Measurements from ENCODE around the gene DNM3.
A peak's percentile ranks its signal among the peaks of the same experiment; 100 is the strongest.

DNM3 gene

DNA sequence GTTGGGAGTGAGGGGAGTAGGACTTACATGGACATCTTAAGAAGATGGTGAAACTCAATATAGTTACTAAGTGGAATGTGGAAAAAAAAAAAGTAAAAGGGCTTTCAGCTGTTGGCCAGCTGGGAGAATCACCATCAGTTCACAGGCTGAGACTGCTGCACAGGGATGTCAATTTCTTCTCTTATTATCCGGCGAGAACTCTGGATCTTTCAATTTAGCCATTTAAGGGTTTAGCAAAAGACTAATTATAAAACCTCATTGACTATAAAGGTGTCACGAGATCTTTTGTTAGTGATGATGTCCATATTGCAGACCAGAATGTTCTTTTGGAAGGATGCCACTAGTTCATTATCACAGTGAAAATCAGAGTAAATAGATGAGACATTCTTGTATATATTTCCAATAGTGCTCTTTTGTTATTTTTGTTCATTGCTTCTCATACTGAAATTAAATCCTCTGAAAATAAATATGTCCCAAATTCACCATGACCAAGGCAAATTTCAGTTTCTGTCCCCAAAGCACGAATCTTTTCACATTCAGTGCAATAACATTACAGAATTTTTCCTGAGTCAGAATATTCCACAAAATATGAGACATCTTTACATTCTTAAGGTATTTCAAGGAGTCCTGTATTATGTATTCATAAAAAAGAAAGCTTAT, 266.1 kb downstream of the DNM3 start:
- DNase-seq (ENCODE audit: low spot score) = no peak

DNA sequence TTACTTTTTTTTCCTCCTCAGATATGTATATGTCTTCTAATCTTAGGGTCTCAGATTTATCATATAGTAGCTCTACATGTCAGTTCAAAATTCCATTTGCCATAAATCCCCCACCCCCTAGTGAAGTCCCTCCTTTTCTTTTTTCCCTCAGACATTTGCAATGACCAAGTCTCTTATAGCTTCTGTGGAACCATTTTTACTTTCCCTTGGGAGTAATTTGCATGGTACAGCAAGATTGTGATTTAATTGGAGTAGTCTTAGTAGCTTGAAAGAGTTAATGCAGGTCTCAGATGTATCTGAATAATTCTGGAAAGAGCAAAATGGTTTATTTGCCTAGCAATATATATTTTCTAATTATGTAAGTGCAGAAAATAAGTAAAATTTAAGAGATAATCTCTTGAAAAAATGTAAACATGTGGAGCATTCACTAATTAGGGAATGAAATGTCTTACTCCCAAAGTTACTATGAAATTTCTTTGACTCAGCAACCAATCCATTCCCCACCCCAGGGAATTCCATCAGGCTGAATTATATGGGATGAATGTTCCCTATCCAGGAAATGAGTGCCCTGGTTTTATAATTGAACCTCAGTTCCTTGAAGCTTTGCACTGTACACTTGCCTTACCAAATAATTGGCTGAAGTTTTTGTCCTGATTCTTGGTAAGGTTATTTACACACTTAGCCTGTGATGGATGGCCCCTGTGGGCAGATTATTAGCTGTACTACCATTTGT, 267.0 kb downstream of the DNM3 start:
- peak; percentile 7 for DNase-seq (ENCODE audit: low spot score)

DNA sequence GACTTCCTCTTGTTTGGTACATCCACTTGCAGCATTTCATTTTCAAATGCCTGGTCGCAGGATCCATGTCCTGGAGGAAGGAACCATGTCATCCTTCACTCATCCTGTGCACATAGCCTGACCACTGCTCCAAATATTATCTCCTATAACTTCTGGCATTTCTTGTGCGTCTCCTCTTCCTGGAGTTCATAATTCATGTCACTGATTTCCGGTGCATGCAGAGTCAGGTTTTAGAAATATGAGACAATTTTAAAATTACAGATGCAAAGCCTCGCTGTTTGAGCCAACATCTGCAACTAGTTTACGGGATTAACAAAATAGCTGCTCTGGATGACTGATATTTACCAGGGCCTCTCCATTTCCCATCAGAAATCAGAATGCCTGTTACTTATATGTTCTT, 268.1 kb downstream of the DNM3 start:
- no peak for DNase-seq (ENCODE audit: low spot score)

DNA sequence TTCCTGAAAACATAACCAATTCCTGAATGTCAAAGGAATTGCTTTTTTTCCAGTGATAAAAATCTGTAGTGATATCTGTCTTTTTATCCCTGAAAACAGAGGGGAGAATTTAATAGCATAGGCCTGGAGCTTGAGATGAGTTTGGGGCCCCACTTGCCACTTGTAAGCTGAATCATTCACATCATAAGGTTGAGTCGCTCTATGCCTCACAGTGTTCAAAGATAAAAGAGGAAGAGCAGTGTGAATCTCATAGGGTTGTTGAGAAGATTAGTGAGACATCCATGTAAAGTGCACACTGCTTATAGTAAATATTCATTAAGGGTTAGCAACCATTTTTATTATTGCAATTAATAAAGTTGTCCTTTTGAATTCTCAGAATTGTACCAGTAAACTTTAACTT, 271.3 kb downstream of the DNM3 start:
- DNase-seq (ENCODE audit: low spot score) = no peak

DNA sequence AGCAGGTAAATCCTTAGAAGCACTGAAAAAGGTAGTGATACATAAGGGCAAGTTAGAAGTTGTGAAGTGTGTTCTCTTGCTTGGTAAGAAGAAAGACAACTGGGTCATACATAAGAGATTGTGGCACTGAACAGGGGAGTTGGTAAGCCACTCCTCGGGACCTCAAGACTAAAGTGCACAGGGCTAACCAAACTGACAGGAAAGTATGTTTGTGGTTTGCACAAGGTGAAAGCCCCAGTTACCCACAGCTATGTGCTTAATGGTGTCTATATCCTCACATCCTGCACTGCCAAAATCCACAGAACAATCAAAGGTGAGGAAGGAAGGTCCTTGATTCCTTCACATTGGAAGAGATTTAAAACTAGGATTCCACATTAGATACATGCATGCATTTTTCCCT, 276.5 kb downstream of the DNM3 start:
- DNase-seq (ENCODE audit: low spot score) = no peak

DNA sequence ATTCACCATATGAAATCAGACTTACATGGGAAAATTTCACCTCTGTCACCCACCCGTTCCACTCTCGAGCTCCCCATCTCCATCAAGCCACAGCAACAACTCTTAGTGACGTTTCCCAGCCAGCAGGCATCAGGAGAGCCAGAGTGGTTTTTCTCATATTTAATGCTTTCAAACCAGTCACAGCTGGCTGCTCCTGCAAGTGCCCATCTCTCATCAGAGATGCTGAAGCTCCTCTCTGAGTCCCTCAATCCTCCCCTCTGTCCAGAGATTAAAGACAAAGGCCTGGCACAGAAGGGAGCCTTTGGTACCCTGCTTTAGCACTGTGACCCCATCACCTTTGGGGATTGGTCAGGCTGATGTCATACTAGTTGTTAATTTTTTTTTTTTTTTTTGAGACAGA, 277.3 kb downstream of the DNM3 start:
- DNase-seq (ENCODE audit: low spot score) = no peak

DNA sequence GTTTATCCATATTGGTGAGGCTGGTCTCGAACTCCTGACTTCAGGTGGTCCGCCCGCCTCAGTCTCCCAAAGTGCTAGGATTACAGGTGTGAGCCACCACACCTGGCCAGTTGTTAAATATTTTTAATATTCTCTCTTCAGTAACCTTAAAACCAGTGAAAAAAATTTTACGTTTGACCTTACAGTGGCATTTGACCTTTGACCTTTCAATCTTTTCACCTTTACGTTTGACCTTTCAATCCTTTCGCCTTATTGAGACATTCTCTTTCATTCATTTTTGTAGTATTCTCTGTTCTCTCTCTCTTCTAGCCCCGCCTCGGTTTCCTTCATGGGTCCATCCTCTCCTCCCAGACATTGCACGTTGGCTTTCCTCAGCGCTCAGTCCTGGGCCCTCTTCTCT, 277.9 kb downstream of the DNM3 start:
- DNase-seq (ENCODE audit: low spot score) = no peak

DNA sequence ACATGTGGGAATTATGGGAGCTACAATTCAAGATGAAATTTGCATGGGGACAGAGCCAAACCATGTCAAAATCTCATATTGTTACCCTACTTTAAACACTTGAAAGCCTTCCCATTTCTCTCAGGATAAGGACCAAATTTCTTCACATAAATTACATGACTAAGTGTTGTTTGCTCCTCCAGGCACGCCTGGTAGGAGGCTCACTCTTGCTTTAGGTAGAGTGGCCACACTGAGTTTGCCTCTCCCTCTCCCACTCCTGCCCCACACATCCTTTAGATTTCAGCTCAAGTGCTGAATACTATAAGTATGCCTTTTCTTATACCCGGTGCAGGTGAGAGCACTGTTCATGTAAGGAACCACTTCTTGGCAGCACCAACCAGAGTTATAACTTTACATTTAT, 279.1 kb downstream of the DNM3 start:
- no peak for DNase-seq (ENCODE audit: low spot score)

DNA sequence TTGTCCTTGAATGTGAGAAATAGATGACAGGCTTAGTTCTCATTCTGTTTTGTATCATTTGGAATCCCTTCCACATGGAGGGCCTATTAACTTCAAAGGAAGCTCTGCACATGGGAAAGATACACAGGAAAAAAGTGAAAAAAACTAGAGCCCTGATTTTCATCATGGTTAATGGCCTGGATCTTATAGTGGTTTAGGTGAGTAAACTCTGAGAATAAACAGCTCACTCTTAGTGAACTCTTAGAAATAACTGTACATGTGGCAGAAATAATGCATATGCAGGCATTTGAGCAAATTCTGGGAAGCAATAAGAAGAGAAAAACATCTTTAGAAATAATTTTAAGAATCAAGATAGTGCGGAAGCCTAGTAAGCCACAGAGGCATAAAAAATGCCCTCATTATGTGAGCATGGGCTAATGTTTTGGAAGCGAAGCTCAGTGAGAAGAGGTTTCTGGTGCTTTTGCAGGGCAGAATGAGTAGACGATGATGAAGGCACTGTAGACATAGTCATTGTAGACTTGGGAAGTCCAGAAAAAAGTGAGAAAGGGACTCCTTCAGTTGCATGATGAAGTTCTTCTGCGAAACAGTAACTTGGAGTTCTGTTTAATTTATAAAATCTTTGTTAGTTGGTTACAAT, 279.9 kb downstream of the DNM3 start:
- DNase-seq (ENCODE audit: low spot score) = no peak

DNA sequence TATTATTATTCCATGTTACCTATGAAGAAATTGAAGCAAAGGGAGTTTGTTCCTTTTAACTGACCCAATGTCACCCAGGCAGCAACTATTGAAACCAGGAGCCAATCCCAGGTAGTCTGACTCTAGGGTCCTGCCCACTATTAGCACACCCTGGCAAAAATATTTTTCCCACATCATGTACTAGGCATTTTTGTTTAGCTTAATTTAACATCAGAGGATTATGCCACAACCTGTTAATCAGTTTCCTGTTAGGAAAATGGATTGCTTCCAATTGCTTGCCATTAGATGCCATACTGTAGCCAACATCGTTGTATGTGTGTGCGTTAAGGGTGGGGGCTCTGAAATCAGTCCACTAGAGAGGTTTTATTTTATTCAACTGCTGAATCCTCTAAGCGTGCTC, 281.1 kb downstream of the DNM3 start:
- DNase-seq (ENCODE audit: low spot score) = no peak

DNA sequence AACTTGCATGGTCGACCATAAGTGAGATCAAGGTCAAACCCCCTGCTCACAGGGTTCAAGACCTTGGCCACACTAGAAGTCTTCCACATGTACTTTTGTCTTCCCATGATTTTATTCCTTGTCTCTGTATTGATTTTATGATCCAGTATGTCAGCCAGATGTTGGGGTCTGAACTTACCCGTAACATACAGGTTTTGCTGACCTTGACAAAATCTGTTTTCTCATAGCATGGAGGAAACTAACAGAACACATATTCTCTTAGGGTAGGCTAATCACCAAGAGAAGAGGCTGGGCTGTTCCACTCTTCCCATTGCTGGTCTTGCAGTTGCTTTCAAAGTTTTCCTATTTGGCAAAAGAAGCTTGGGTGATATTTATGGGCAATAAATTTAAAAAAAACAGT, 284.0 kb downstream of the DNM3 start:
- no peak for DNase-seq (ENCODE audit: low spot score)

DNA sequence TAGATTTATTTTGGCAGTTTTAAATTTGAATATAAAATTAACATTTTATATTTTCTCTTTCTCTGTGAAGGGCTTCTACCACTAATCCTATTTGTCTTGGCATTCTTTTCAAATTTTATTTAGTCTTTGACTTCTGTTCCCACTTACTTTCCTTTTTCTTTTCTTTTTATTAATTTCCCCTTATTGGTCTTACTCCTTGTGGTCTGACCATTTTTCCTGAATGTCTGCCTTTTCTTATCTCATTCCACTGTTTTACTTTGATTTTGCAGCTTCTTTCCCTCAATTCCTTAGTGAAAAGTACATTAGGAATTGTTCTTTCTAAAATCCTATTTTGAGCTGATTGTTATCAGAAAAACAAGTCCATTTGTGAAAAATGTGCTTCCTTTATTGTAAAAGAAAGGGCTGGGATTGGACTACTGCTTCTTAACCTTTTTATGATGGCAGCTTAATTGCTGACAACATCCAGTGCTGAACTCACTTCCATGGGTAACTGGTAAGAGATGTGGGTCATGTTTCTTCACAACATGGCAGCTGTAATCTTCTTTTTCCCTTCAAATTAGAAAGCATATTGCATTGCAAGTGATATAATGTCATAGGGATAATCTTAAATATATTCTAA, 284.6 kb downstream of the DNM3 start:
- no peak for DNase-seq (ENCODE audit: low spot score)

DNA sequence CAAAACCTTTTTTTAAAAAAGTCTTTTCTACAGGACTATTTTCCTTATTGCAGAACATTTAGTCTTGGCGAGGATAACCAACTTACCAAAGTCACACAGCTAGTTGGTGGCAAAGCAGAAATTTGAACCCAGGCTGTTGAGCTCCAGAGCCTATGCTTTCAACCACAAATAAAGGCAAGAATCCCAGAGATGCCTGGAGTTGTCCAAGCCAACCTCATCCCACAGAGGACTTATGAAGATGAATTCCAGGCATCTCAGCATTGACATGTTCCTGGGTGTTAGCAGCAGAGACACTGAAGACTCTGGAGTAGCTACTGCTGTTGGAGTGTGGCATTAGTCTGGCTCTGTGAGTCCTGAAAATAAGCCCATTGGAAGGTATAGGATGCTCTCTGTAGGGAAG, 291.5 kb downstream of the DNM3 start:
- no peak for DNase-seq (ENCODE audit: low spot score)

DNA sequence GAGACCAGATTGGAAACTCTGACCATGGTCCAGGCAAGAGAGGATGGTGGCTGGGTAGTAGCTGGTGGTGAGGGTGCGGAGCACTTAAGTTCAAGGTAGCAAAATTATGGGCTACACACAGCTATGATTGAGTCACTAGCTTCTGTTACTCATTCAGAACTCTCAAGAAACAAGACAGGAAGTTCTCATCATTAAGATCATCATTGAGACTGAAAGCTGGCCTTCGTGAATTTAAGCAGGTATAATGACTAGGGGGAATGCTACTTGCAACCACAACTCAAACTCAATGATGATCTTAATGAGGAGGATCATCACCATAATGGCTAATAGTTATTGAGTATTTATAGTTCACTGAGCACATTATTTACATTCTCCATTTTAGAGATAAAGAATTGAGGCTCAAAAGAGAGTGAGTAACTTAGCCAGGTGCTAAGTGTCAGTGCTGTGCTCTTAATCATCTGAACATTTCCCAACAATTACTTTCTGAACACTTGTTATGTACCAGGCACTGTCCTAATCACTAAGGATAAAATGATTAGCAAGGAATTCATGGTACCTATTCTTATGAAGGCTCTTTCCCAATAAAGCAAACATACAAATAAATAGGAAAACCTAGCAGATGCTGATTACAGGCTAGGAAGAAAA, 292.9 kb downstream of the DNM3 start:
- DNase-seq (ENCODE audit: low spot score) = no peak

DNA sequence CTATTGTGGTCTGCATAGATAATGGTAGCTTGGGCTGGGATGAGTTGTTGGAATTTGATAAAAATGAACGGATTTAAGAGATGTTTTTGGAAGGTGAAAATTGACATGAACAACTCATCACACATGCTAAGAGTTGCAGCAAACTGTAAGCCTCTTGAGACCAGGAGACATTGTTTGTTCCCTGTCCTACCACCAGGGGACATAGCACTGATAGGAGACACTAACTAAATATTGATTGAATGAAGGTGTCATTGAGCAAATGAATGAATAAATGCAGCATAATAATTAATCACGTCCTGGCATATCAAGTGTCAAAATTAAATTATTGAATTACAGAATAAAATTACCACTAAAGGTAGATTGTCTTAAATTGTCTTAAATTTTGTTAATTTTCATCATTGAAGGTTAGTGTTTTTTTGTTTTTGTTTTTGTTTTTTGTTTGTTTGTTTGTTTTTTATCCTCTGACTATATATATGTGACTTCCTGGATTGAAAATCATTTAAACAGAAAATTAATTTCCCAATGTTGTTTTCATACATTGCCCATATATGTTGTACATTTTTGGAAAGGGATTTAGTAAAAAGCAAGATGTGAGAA, 293.9 kb downstream of the DNM3 start:
- DNase-seq (ENCODE audit: low spot score) = no peak

DNA sequence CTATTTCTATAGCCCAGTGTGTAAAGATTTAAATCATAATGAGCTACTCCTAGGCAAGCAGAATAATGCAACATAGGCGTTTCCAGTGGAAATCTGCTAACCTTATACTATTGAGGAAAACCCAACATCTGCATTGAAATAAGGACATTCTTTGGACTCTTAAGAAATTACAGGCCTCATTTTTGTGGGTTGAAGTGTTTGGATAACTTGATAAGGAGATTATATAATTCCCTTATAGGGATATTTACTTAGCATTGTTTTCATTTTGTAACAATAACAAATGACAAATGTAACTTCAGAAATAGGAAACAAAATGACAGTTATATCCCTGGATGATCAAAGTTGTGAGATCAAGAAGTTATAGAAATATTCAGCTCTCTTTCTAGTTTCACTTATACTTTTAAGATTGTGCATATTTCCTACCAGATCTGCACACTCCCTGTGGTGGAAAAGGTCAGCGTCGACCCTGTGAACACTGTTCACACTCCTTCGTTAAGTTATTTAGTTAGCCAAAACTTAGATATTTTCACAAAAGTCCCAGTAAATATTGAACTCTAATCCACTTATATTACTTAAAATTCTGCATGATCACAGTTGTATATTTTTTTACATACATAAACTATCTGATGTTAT, 294.8 kb downstream of the DNM3 start:
- peak; percentile 17 for DNase-seq (ENCODE audit: low spot score)

DNA sequence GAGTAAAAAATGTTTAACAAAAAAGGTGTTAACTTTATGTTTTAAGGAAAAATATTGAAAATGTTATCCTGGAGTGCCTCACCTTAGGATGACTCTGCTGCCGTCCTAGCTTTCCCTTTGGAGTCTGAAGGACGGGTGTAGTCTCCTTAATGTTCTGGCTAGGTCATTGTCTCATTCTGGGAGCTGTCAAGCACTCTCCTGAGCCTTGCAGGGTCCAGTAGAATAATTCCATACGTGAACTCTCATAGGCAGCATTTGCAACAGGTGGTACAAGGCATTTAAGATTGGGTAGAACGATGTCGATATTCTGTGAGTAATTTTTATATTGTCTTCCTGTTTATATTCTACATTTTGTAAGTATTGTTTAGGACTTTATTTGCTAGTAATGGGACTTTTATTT, 295.6 kb downstream of the DNM3 start:
- DNase-seq (ENCODE audit: low spot score) = no peak

DNA sequence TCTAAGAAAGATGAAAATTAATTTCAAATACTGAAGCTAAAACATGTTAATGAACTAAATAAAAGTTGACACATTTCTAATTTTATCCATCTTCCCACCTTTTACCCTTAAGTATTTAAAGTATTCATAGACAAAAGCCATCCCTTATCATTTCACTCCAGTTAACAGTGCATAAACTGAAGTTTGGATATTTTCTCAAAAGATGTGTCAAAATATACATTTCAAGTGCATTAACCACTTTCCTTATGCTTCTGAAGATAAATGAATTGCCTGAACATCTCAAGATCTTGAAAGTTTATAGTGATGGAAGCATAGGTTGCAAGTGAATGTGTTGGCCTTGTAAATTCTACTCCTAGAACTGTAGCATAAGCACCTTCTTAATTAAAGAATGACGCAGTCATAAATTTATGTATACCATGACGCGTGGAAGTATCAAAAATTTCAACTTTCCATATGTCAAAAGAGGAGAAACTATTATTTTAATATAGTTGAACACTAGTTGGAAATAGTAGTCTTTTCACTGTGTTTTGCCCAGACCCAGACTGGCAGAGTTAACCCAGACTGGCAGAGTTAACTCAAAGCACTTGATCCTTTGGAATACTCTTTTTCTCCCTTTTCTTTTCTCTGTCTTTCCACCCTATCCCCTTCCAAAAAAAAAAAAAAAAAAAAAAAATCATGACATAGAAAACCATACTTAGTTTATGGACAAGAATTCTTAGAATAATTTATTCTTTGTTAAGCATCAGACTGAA, 296.6 kb downstream of the DNM3 start:
- no peak for DNase-seq (ENCODE audit: low spot score)

DNA sequence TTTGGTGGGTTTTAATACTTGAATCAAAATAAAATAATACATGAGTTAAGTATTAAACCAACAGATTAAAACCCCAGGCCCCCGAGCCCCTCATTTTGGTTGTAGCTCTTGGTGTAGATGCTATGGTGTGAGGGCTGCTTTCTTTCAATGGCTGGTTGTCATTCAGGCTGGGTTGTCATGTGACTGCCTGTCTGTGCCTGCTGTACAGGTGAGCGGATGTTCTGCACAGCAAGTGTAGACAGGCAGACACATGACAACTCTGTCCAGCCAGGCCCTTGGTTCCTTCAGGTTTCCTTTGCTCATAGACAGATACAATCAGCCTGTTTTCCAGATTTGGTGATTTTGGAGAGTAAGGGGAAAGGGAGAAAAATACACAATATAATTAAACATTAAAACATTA, 297.3 kb downstream of the DNM3 start:
- DNase-seq (ENCODE audit: low spot score) = no peak

DNA sequence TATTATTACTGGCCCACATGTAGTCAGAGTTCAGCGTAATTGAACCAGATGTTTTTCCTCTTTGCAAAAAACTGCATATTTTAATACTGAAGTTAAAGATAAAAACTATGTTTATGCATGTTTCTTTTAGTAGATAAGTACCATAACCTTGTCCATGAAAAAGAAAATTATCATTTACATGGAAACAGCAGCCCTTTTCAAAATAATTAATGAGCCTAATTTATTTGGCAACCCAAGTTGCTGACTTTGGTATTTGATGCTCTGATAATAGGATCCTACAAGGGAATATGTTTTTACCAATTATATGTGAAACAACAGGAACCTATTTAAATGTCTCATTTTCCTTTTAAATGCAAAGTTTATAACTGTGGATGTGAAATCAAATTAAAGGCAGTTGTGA, 297.9 kb downstream of the DNM3 start:
- DNase-seq (ENCODE audit: low spot score) = no peak

DNA sequence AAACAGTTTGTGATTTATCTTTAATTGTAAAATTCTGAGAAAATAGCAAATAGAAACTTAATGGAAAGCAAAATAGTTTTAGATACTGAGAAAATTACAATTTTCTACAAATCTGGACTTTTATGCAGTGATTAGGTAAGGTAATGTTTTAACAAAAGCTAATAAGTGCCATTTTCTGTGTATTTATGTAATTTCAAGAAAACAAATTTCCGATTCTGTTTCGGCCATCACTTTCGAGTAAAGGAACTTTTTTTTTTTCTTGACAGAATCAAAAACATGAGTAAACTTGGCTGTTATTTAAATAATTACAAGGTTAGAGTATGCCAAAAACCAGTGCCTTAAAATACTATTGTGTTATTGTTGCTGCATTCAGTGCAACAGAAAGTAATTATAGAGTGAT, 298.8 kb downstream of the DNM3 start:
- no peak for DNase-seq (ENCODE audit: low spot score)
